Gastrocnemius medialis (tissue), 4 donors: ENCODE measurements around the gene GLTPD2.

Experiments
- CTCF ChIP-seq, 5 experiments: fragments of 450-650 bp in 3 of 5; fragments of 200-600 bp in 2 of 5; sonication (generic) in 2 of 5; IDR thresholded peaks in 4 of 5; conservative IDR thresholded peaks in 1 of 5; 1 replicate in 4 of 5; 2 replicates in 1 of 5; pipeline ENCODE4 v1.5.1; 2016 to 2019; ENCODE audit warnings: antibody characterized with exemption in 5 of 5, mild to moderate bottlenecking in 3 of 5, moderate library complexity in 3 of 5
- POLR2A ChIP-seq, 2 donors: fragments of 450-650 bp; IDR thresholded peaks; one replicate each; pipeline ENCODE4 v1.6.1; 2017; ENCODE audit warnings: antibody characterized with exemption in 2 of 2, mild to moderate bottlenecking in 2 of 2, moderate library complexity in 2 of 2

- TF ChIP-seq CTCF (IDR thresholded peaks at IDR 0.05 in 4 of 5, conservative IDR thresholded peaks at IDR 0.05 in 1 of 5) = no peak
- TF ChIP-seq POLR2A (IDR thresholded peaks at IDR 0.05) = no peak
These were observed 35.4 kb upstream of the GLTPD2 start for GRCh38 chr17:4753392-4753791.
